ENCODE measurements around the gene TMEM182. TPM values are rescaled to one million over a fixed set of nuclear protein-coding genes. Genes with fewer than 3 reads are reported as not detected.

The TMEM182 gene
- total and polyA plus RNA-seq, 7 experiments from 2014 or later, result 3.4 to 9.0 (median 5.4) TPM

- H3K9me3 ChIP-seq (ENCODE audit: control insufficient read depth in 2 of 3, low read length in 3 of 3), result no peaks in the 10 kb centered on the region
- no peaks in the 10 kb centered on the region for H3K27me3 ChIP-seq (ENCODE audit: control insufficient read depth in 2 of 2, insufficient read depth in 2 of 2, low read length in 2 of 2)
- H3K36me3 ChIP-seq (ENCODE audit: control insufficient read depth in 2 of 3, insufficient read depth in 3 of 3, low read length in 3 of 3), result no peaks in the 10 kb centered on the region
- POLR2A ChIA-PET, result no interaction called here
- peaks cover 0 to 10% (median 2%) of the 10 kb centered on the region in 11 donors for H3K9me3 Mint-ChIP-seq
- intact Hi-C loops (cut with micrococcal nuclease), result no loop called here
- H3K27ac ChIP-seq (ENCODE audit: low read depth, low read length), result no peak overlapping the region
- H3K4me3 Mint-ChIP-seq, result no peak overlapping the region
- CTCF ChIA-PET, result no interaction called here
- H3K27ac Mint-ChIP-seq, result no peak overlapping the region
- no peaks in the 10 kb centered on the region for H3K4me1 ChIP-seq (ENCODE audit: control insufficient read depth in 2 of 2, insufficient read depth in 2 of 2, low read length in 2 of 2)
- ATAC-seq (no peak), DNase-seq (no peak)
- peaks cover 0 to 6% (median 0%) of the 10 kb centered on the region in 5 donors for H3K27me3 Mint-ChIP-seq
- peaks cover 0 to 4% (median 0%) of the 10 kb centered on the region in 7 donors for H3K4me1 Mint-ChIP-seq
- H3K4me3 ChIP-seq (ENCODE audit: low read length), result no peak overlapping the region
- peaks cover 0 to 11% (median 6%) of the 10 kb centered on the region in 5 donors for H3K36me3 Mint-ChIP-seq
These were observed 11.9 kb upstream of the TMEM182 start for GRCh38 chr2:102749938-102750337.

GRCh38 chr2:102753563-102754159 lies 8.2 kb upstream of the TMEM182 start:
- Mint-ChIP-seq H3K27me3 (no peaks in the 10 kb centered on the region), H3K36me3 (peaks cover 0 to 15% (median 7%) of the 10 kb centered on the region in 5 donors), H3K27ac (no peak overlapping the region), H3K4me1 (peaks cover 0 to 9% (median 0%) of the 10 kb centered on the region in 7 donors), H3K4me3 (no peak overlapping the region), H3K9me3 (no peaks in the 10 kb centered on the region)
- H3K4me1 ChIP-seq (ENCODE audit: control insufficient read depth in 2 of 2, insufficient read depth in 2 of 2, low read length in 2 of 2), result no peaks in the 10 kb centered on the region
- CTCF ChIA-PET, result interaction anchor here (0.7 to 2.3 kb wide), 6 partner anchors 9 to 25 kb away, joined by 3 to 8 read pairs (median 5); partner anchors contain the start of gene TMEM182
- no peak overlapping the region for H3K4me3 ChIP-seq (ENCODE audit: low read length)
- intact Hi-C loops (cut with micrococcal nuclease), result loop anchor here (1.0 kb wide), 2 partner anchors 53 to 119 kb away; no protein-coding TSS in a partner anchor
- no peaks in the 10 kb centered on the region for H3K9me3 ChIP-seq (ENCODE audit: control insufficient read depth in 2 of 3, low read length in 3 of 3)
- DNase-seq (peak in 6 of 9 donors; percentile 11 to 34 (median 26)), ATAC-seq (peak; percentile 54)
- H3K27ac ChIP-seq (ENCODE audit: low read depth, low read length), result no peak overlapping the region
- H3K27me3 ChIP-seq (ENCODE audit: control insufficient read depth in 2 of 2, insufficient read depth in 2 of 2, low read length in 2 of 2), result no peaks in the 10 kb centered on the region
- POLR2A ChIA-PET, result interaction anchor here (0.8 kb wide), 1 partner anchor 11 kb away, joined by 3 read pairs; no protein-coding TSS in a partner anchor
- H3K36me3 ChIP-seq (ENCODE audit: control insufficient read depth in 2 of 3, insufficient read depth in 3 of 3, low read length in 3 of 3), result no peaks in the 10 kb centered on the region

- intact Hi-C loops (cut with micrococcal nuclease), result no loop called here
- no peaks in the 10 kb centered on the region for H3K36me3 ChIP-seq (ENCODE audit: control insufficient read depth in 2 of 3, insufficient read depth in 3 of 3, low read length in 3 of 3)
- H3K4me3 ChIP-seq (ENCODE audit: low read length), result no peak overlapping the region
- Mint-ChIP-seq H3K9me3 (no peaks in the 10 kb centered on the region), H3K27me3 (no peaks in the 10 kb centered on the region), H3K27ac (no peak overlapping the region), H3K36me3 (peaks cover 0 to 15% (median 7%) of the 10 kb centered on the region in 5 donors), H3K4me1 (peaks cover 0 to 9% (median 0%) of the 10 kb centered on the region in 7 donors), H3K4me3 (no peak overlapping the region)
- H3K9me3 ChIP-seq (ENCODE audit: control insufficient read depth in 2 of 3, low read length in 3 of 3), result no peaks in the 10 kb centered on the region
- POLR2A ChIA-PET, result no interaction called here
- H3K27me3 ChIP-seq (ENCODE audit: control insufficient read depth in 2 of 2, insufficient read depth in 2 of 2, low read length in 2 of 2), result no peaks in the 10 kb centered on the region
- ATAC-seq (no peak), DNase-seq (no peak)
- no peak overlapping the region for H3K27ac ChIP-seq (ENCODE audit: low read depth, low read length)
- CTCF ChIA-PET, result interaction anchor here (1.3 to 2.3 kb wide), 2 partner anchors 8 to 18 kb away, joined by 3 to 8 read pairs; partner anchors contain the start of gene TMEM182
- no peaks in the 10 kb centered on the region for H3K4me1 ChIP-seq (ENCODE audit: control insufficient read depth in 2 of 2, insufficient read depth in 2 of 2, low read length in 2 of 2)
These were observed 7.2 kb upstream of the TMEM182 start for GRCh38 chr2:102754456-102755145.

GRCh38 chr2:102755284-102755683 lies 6.5 kb upstream of the TMEM182 start:
- no peak for ATAC-seq
- no peaks in the 10 kb centered on the region for H3K27me3 Mint-ChIP-seq
- no peaks in the 10 kb centered on the region for H3K9me3 Mint-ChIP-seq
- Histone ChIP-seq H3K4me3 (ENCODE audit: low read length) (no peak overlapping the region), H3K4me1 (ENCODE audit: control insufficient read depth in 2 of 2, insufficient read depth in 2 of 2, low read length in 2 of 2) (no peaks in the 10 kb centered on the region), H3K9me3 (ENCODE audit: control insufficient read depth in 2 of 3, low read length in 3 of 3) (no peaks in the 10 kb centered on the region), H3K36me3 (ENCODE audit: control insufficient read depth in 2 of 3, insufficient read depth in 3 of 3, low read length in 3 of 3) (no peaks in the 10 kb centered on the region), H3K27me3 (ENCODE audit: control insufficient read depth in 2 of 2, insufficient read depth in 2 of 2, low read length in 2 of 2) (no peaks in the 10 kb centered on the region), H3K27ac (ENCODE audit: low read depth, low read length) (no peak overlapping the region)
- no peak overlapping the region for H3K4me3 Mint-ChIP-seq
- CTCF ChIA-PET, result interaction anchor here (1.3 kb wide), 1 partner anchor 18 kb away, joined by 3 read pairs; a partner anchor contains a TSS
- POLR2A ChIA-PET, result no interaction called here
- H3K36me3 Mint-ChIP-seq, result peaks cover 0 to 17% (median 7%) of the 10 kb centered on the region in 5 donors
- H3K4me1 Mint-ChIP-seq, result peaks cover 0 to 6% (median 0%) of the 10 kb centered on the region in 7 donors
- DNase-seq, result no peak
- intact Hi-C loops (cut with micrococcal nuclease), result no loop called here
- no peak overlapping the region for H3K27ac Mint-ChIP-seq

GRCh38 chr2:102758439-102758838 lies 3.4 kb upstream of the TMEM182 start:
- H3K4me1 ChIP-seq (ENCODE audit: control insufficient read depth in 2 of 2, insufficient read depth in 2 of 2, low read length in 2 of 2), result no peaks in the 10 kb centered on the region
- ChIA-PET CTCF (no interaction called here), POLR2A (no interaction called here)

GRCh38 chr2:102764083-102764482 lies 2.3 kb downstream of the TMEM182 start:
- Histone ChIP-seq H3K36me3 (ENCODE audit: control insufficient read depth in 2 of 3, insufficient read depth in 3 of 3, low read length in 3 of 3) (peaks cover 0 to 3% (median 0%) of the 10 kb centered on the region in 3 experiments), H3K4me1 (ENCODE audit: control insufficient read depth in 2 of 2, insufficient read depth in 2 of 2, low read length in 2 of 2) (no peaks in the 10 kb centered on the region), H3K9me3 (ENCODE audit: control insufficient read depth in 2 of 3, low read length in 3 of 3) (no peaks in the 10 kb centered on the region), H3K27me3 (ENCODE audit: control insufficient read depth in 2 of 2, insufficient read depth in 2 of 2, low read length in 2 of 2) (no peaks in the 10 kb centered on the region), H3K4me3 (ENCODE audit: low read length) (no peak overlapping the region), H3K27ac (ENCODE audit: low read depth, low read length) (no peak overlapping the region)
- Mint-ChIP-seq H3K36me3 (peaks cover 2 to 44% (median 32%) of the 10 kb centered on the region in 5 donors), H3K4me3 (no peak overlapping the region), H3K4me1 (peaks cover 0 to 4% (median 0%) of the 10 kb centered on the region in 7 donors), H3K27ac (peak overlapping the region in 1 of 9 donors; percentile 62), H3K9me3 (no peaks in the 10 kb centered on the region), H3K27me3 (no peaks in the 10 kb centered on the region)
- intact Hi-C loops (cut with micrococcal nuclease), result no loop called here
- ChIA-PET POLR2A (no interaction called here), CTCF (interaction anchor here (2.6 kb wide), 1 partner anchor 11 kb away, joined by 8 read pairs; no protein-coding TSS in a partner anchor)
- no peak for ATAC-seq
- DNase-seq, result no peak

More at GRCh38 chr2:102758439-102758838, 3.4 kb upstream of the TMEM182 start:
- Mint-ChIP-seq H3K9me3 (no peaks in the 10 kb centered on the region), H3K4me3 (no peak overlapping the region), H3K4me1 (peaks cover 0 to 5% (median 0%) of the 10 kb centered on the region in 7 donors), H3K27ac (no peak overlapping the region), H3K27me3 (no peaks in the 10 kb centered on the region), H3K36me3 (peaks cover 0 to 25% (median 12%) of the 10 kb centered on the region in 5 donors)
- no peak for ATAC-seq
- no peaks in the 10 kb centered on the region for H3K36me3 ChIP-seq (ENCODE audit: control insufficient read depth in 2 of 3, insufficient read depth in 3 of 3, low read length in 3 of 3)
- no peaks in the 10 kb centered on the region for H3K27me3 ChIP-seq (ENCODE audit: control insufficient read depth in 2 of 2, insufficient read depth in 2 of 2, low read length in 2 of 2)
- intact Hi-C loops (cut with micrococcal nuclease), result no loop called here
- H3K4me3 ChIP-seq (ENCODE audit: low read length), result no peak overlapping the region
- no peak for DNase-seq
- no peak overlapping the region for H3K27ac ChIP-seq (ENCODE audit: low read depth, low read length)
- no peaks in the 10 kb centered on the region for H3K9me3 ChIP-seq (ENCODE audit: control insufficient read depth in 2 of 3, low read length in 3 of 3)

Measured in naive thymus-derived CD4-positive, alpha-beta T cell (primary cell).